A549 (cell line): ENCODE measurements around the gene IDH2.

Source experiments
- CTCF ChIP-seq: fragments of >200 bp; sonication (Bioruptor Twin); formaldehyde crosslinking; IDR thresholded peaks from 3 replicates; pipeline ENCODE4 v1.5.1; 2016
- EP300 ChIP-seq, 2 experiments: fragments of >200 bp; sonication (Bioruptor Twin); formaldehyde crosslinking; IDR thresholded peaks; 2 replicates in 1 of 2; 3 replicates in 1 of 2; pipeline ENCODE4 v1.6.1; 2016 to 2017
- ESRRA ChIP-seq: fragments of 150-350 bp; IDR thresholded peaks from 2 replicates; pipeline ENCODE4 v1.6.1; 2014; ENCODE audit warnings: mild to moderate bottlenecking, low read length, borderline replicate concordance
- POLR2A ChIP-seq: IDR thresholded peaks from 2 replicates; pipeline ENCODE4 v1.6.1; 2012; ENCODE audit warnings: mild to moderate bottlenecking, low read length
- RFX5 ChIP-seq: fragments of 450-650 bp; IDR thresholded peaks from 2 replicates; pipeline ENCODE4 v1.7.1; 2014; ENCODE audit warnings: antibody characterized with exemption, mild to moderate bottlenecking, moderate library complexity
- RNF2 ChIP-seq: fragments of 200-600 bp; sonication (generic); IDR thresholded peaks from 2 replicates; pipeline ENCODE4 v1.6.1; 2016; ENCODE audit warnings: low read depth, mild to moderate bottlenecking, antibody characterized with exemption, moderate library complexity, borderline replicate concordance

- TF ChIP-seq CTCF: no peak
- no peak for TF ChIP-seq ESRRA
- no peak for TF ChIP-seq RFX5
- no peak for TF ChIP-seq EP300 (IDR thresholded peaks at IDR 0.05)
- TF ChIP-seq POLR2A: no peak
- TF ChIP-seq RNF2: no peak
These were observed 39.1 kb downstream of the IDH2 start for GRCh38 chr15:90062973-90063769.
